ENCODE data around the gene ZNF414. TPM values are rescaled to one million over a fixed set of nuclear protein-coding genes. Genes with fewer than 3 reads are reported as not detected.

ZNF414 gene
- polyA plus RNA-seq, 1 donor from 2014 or later = 3.4 TPM

DNA sequence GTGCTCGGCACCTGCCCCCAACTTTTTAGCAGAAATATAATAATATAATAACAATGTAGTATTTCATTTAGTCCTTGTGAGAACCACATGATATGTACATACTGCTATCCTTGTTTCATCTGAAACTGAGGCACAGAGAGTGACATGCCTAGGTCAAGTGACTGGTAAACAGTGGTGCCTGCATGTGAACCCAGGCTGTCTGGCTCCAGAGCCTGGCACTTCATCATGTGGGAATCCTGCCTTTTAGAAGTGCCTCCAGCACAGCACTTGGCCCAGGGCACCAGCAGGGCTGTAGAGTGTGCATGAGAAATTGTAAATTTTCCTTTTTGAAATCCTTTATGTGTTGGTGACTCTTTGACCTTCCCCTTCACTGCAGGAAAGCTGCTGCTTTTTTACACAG, 39.0 kb downstream of the ZNF414 start:
- TF ChIP-seq RAD21 (conservative IDR thresholded peaks at IDR 0.05) (no peak), MXI1 (conservative IDR thresholded peaks at IDR 0.05; ENCODE audit: poor library complexity, severe bottlenecking) (no peak), SMC3 (conservative IDR thresholded peaks at IDR 0.05; ENCODE audit: poor library complexity) (no peak), EZH2 (IDR thresholded peaks at IDR 0.05; ENCODE audit: borderline replicate concordance, insufficient read depth, low read length, poor library complexity, severe bottlenecking) (no peak), EP300 (conservative IDR thresholded peaks at IDR 0.05; ENCODE audit: poor library complexity, severe bottlenecking) (no peak), REST (IDR thresholded peaks at IDR 0.05; ENCODE audit: borderline replicate concordance) (no peak)
- no peaks in the 10 kb centered on the region for H3K36me3 ChIP-seq (ENCODE audit: insufficient read depth, low read length)
- H3K9me2 ChIP-seq (ENCODE audit: insufficient read depth, low read length) = no peaks in the 10 kb centered on the region
- H3F3A ChIP-seq (ENCODE audit: insufficient read depth, low read length, poor library complexity, severe bottlenecking) = no peaks in the 10 kb centered on the region
- no peak overlapping the region for H3K27ac ChIP-seq (ENCODE audit: low read length)
- peaks cover 43% of the 10 kb centered on the region for H3K79me2 ChIP-seq (replicated peaks; ENCODE audit: insufficient read depth, low read length)
- H3K4me3 ChIP-seq (ENCODE audit: low read length) = no peak overlapping the region
- no peaks in the 10 kb centered on the region for H3K9me3 ChIP-seq (ENCODE audit: low read length)
- peaks cover 16% of the 10 kb centered on the region for H4K20me1 ChIP-seq (ENCODE audit: insufficient read depth)
- no peak overlapping the region for H2AFZ ChIP-seq (ENCODE audit: low read depth, low read length)
- H3K27me3 ChIP-seq (ENCODE audit: insufficient read depth, low read depth, low read length) = no peaks in the 10 kb centered on the region
- no peak overlapping the region for H3K9ac ChIP-seq (ENCODE audit: low read length)
- no peak overlapping the region for H3K4me2 ChIP-seq (ENCODE audit: low read length)

DNA sequence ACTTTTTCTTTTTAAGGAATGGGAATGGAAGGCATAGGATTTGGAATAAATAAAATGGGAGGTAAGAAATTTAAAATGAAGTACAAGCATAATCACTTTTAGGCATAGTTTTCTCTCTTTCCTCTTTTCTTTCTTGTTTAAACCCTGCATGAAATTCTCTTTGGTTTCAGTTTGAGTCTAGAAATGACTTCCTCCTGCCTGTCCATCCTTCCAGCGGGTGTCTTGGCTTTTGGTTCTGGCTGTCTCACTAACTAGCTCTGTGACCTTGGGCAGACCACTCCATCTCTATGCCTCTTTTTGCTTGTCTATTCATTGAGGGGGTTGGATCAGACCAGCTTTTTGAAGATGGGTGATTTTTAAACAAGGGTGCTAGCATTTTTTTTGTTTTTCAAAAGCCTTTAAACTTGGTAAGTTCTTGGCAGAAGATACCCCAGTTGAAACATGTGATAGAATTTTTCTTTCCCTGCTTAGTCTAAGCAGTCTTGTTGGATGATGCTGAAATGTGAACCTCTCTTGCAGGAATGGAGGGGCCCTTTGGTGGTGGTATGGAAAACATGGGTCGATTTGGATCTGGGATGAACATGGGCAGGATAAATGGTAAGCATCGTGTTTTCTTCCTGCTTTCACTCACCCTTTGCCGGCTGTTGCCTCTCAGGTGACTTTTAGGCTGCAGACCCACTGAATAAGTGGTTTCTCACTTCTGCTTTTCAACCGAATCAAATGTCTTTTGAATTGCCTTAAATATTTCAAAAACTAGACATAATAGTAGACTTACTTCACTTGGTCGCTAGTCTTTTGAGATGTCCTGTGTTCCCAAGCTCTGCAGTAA, 40.1 kb downstream of the ZNF414 start:
- no peaks in the 10 kb centered on the region for H3K9me2 ChIP-seq (ENCODE audit: insufficient read depth, low read length)
- H3K27ac ChIP-seq (ENCODE audit: low read length) = no peak overlapping the region
- H3K79me2 ChIP-seq (replicated peaks; ENCODE audit: insufficient read depth, low read length) = peaks cover 36% of the 10 kb centered on the region

More for the DNA sequence above, 40.1 kb downstream of the ZNF414 start:
- H3K4me2 ChIP-seq (ENCODE audit: low read length) = no peak overlapping the region
- no peaks in the 10 kb centered on the region for H3K27me3 ChIP-seq (ENCODE audit: insufficient read depth, low read depth, low read length)
- H3K9ac ChIP-seq (ENCODE audit: low read length) = no peak overlapping the region
- peaks cover 3% of the 10 kb centered on the region for H3K36me3 ChIP-seq (ENCODE audit: insufficient read depth, low read length)
- no peak overlapping the region for H2AFZ ChIP-seq (ENCODE audit: low read depth, low read length)
- no peaks in the 10 kb centered on the region for H3K9me3 ChIP-seq (ENCODE audit: low read length)
- no peak for TF ChIP-seq SMC3 (conservative IDR thresholded peaks at IDR 0.05; ENCODE audit: poor library complexity)
- no peak for TF ChIP-seq REST (IDR thresholded peaks at IDR 0.05; ENCODE audit: borderline replicate concordance)
- H3F3A ChIP-seq (ENCODE audit: insufficient read depth, low read length, poor library complexity, severe bottlenecking) = no peaks in the 10 kb centered on the region
- H4K20me1 ChIP-seq (ENCODE audit: insufficient read depth) = peaks cover 16% of the 10 kb centered on the region
- no peak overlapping the region for H3K4me3 ChIP-seq (ENCODE audit: low read length)
